Activated CD4-positive, alpha-beta T cell treated with anti-CD3 and anti-CD28 coated beads, Interleukin-10, Interleukin-2, amounts not matched to agents 100 ng/mL and 50 ng/mL, durations not matched to agents 16 hours and 8 hours (primary cell): ENCODE data around the gene LDAF1.
"Not testable (repeated sequence)": the region's sequence is repeated elsewhere in the genome, so short reads cannot be mapped to it uniquely, and the experiment has no call there.

Source experiments
- DNase-seq: peaks from one replicate; pipeline ENCODE4 v3.0.0-alpha.2; 2020

LDAF1 gene

DNA sequence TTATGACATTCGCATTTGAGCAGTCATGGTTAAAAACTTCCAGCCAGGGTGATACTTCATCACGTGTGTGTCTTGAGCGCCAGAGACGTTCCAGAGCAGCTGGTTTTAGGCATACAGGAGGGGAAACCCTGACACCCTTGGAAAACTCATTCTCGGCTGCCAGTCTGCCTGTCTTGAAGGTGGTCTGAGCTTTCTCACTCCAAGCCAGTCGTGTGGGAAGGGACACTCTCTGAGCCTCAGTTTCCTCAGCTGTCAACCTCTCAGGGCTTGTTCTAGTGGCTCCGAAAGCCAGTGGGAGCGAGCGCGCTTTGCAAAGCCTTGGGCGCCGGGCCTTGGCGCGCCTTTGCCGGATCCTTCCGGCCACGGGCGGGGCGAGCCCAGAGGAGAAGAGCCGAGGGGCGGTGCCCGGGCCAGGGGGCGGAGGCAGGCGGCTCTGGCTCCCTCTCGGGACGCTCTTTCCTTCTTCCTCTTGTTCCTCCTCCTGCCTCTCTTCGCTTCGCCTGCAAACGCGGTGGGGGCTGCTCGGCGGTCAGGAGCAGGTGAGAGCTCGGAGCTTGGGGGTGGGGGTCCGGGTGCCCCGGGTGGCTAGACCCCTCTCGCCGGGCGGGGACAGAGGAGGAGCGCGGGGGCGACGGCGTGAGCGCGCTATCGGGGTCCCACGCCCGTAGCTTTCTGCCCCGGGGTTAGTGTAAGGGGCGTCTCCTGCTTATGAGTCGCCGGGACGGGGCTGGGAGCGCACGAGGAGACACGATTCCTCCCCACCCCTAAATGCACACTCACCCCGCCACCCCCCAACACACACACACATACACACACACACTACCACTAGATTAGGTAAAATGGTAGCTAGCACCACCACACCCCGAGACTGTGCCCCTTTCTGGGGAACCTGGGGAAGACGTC, at the start of gene LDAF1:
TSS of gene LDAF1 (plus strand) at position 467 of the 903 bp plus-strand sequence. CDS start 2,509 bp downstream, outside the sequence.
- DNase-seq: peak; percentile 85

DNA sequence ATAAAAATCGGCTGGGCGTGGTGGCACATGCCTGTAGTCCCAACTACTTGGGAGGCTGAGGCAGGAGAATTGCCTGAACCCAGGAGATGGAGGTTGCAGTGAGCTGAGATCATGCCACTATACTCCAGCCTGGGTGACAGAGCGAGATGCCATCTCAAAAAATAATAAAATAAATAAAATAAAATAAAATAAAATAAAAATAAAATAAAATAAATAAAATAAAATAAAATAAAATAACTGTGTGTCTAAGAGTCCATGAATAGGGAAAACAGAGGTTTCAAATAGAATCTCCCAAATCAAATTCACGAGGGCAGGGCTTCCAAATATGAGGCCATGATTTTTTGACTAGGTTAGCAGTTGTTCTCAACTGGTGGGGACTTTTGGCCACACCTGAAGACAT, 42.9 kb upstream of the LDAF1 start:
- DNase-seq: not testable (repeated sequence)

DNA sequence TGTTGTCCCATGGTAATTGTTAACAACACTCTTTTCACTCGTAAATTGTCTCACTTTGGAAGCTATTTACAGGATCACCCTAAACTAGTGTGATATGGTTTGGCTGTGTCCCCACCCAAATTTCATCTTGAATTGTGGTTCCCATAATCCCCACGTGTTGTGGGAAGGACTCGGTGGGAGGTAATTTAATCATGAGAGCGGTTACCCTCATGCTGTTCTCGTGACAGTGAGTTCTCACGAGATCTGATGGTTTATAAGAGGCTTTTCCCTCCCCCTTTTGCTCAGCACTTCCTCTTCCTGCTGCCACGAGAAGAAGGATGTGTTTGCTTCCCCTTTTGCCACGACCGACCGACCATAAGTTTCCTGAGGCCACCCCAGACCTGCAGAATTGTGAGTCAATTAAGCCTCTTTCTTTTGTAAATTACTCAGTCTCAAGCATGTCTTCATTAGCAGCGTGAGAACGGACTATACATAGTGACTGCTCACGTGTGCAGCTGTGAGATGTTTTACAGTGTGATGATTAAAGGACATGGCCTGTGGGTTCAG, 42.3 kb upstream of the LDAF1 start:
- DNase-seq: no peak

DNA sequence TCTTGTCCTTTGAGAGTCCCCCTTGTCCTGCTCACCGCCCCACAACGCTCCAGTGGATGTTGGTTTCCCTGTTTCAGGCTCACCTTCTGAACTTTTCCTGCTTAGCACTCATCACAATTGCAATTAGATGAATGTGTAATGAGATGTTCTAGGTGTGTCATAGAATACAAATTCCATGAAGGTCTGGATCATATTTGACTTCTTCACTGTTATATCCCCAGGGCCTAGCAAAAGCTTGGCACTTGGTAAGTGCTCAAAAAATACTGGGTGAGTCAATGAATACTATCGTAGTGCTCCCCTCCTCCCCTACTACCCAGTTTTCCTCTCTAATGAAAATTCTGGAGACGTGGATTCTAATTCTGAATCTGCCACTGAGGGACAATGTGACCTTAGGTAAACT, 40.9 kb upstream of the LDAF1 start:
- DNase-seq: no peak

DNA sequence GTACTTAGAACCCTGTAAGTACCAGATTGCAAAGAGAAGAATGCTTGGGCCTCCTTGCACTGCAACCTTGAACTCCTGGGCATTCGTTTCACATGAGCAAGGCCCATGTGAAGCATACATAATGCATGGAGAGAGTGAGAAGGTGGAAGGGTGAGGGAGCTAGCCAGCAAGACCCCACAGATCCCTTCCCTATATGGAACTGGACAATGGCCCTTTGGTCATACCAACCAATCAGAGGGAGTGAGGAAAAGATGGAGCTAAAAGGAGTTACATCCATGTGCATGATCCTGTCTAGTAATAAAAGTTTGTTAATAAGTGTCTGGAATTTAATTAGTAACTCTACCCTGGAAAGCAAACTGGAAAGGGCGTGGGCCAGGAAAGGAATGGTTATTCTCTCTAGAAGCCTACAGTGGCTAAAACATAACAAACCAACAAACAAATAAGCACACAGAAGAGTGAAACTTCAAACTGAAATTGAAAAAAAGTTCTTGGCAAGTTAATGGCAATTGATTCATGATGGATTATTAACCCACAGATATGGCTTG, 37.4 kb upstream of the LDAF1 start:
- DNase-seq: no peak

DNA sequence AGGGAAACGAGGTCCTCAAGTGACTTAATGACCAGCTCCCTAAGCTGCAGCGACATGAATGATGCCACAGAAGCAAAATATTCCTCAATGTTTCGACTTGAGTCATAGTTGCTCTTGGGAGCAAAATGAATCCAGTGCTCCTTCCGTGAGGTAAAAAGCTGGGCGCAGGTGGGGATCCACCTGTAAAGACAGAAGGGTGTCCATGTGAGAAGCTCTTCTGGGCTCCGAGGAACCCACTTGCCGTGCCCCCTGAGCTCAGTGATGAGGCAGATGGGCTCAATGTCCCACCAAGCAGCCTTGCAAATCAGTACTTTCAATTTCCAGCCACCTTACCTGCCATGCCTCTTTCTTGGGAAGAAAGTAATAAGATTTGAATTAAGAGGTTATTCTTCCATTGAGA, 33.3 kb upstream of the LDAF1 start:
- DNase-seq: no peak

DNA sequence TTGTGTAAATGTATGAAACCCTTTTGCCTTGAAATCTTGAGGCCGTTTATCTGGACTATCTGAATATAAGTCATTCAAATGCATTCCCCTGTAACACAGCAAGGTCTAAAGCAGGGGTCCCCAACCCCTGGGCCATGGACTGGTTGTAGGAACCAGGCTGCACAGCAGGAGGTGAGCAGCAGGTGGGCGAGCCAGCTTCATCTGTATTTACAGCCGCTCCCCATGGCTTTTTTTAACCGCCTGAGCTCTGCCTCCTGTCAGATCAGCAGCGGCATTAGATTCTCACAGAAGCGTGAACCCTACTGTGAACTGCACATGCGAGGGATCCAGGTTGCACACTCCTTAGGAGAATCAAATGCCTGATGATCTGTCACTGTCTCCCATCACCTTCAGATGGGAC, 32.0 kb upstream of the LDAF1 start:
- no peak for DNase-seq

DNA sequence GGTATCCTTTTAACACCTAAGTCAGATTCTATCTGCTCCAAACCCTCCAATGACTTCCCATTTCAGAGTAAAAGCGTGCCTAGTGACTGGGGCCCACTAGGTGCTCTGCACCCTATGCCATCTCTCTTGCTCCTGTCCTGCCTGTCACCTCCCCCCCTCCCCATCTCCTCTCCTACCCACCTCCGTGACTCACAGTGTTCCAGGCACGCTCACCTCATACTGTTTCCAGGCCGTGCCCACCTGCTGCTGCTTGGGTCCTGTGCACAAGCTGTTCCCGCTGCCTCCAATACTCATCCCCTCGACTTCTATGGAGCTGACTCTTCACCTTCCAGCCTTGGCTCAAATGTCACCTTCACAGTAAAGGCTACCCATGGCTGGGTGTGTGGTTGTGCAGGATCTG, 29.5 kb upstream of the LDAF1 start:
- no peak for DNase-seq

DNA sequence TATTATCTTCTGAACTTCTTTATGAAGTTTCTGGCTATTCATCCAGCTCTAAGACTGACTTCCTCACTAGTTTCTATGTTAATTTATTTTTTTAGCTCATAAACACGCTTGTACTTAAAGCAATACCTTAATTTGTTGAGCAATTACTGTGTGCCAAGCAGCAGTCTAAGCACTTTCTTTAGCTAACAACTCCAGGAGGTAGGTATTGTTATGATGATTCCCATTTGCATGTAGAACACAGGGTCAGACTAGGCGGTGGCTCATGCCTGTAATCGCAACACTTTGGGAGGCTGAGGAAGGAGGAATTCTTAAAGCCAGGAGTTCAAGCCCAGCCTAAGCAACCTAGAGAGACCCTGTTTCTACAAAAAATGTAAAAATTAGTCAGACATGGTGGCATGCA, 27.7 kb upstream of the LDAF1 start:
- DNase-seq: no peak

DNA sequence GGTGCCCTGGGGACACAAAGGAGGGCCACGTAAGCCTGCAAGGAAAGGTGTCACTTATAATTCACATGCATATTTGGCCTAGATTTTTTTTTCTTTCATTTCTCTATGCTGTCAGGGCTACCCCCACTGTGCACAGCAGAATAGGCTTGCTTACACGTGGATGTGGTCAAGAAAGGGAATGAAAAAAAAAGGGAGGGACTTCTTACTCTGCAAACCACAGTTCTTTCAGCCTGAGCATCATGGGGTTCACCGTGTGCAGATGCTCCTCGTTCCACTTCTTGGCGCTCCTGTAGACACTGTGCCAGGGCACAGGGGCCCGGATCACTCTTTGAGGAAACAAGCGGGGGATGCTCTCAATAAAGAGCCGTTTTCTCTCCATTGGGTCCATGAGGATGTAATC, 24.4 kb upstream of the LDAF1 start:
- DNase-seq: no peak

DNA sequence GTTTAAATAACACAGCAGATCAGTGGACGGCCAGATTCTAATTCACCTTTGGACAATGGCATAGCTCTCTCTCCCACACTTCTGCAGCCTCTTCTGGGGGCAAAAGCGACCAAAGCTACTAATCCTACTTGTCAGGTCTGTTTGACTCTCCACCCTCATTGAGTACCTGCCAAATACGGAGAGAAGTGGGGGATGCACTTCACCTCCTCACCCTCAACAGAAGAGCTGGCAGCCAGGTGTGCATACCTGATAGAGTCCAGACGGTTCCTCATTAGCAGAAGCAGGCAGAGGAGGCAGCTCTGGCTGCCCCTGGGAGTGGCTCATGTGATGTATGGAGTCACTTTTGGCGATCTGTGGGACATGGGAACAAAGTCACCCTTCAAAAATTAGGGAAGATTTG, 12.7 kb upstream of the LDAF1 start:
- no peak for DNase-seq

DNA sequence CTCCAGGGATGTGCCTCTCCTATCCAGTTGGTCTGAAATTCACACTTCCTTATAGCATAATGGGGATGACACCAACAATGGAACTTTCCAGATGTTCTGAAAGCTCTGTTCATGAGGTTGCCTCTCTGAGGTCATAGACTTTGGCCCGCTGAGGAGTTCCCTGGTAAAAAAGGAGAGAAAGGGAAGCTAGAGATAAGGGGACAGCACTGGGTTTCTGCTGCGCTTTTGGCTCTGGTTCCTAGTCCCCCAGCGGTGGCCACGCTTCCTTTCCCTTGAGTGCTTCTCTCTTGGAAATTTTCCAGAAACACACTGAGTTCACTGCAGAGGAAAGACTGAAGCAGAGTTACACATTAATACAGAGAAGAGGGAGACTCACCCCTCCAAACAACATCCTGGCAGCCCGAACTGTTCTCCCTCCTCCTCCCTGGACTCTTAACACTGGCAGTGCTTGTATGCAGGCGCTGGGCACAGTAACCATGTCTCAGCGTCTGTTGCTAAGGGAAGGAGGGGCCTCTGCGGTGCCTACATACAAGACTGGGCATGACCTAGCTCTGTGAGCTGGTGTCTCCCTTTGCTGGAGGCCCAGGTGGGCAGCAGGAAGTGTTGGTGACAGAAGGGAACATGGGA, 8.0 kb upstream of the LDAF1 start, which contains the start of gene DNAH3:
TSS of gene DNAH3 (minus strand) at position 472 of the 627 bp plus-strand sequence. CDS start 527 bp downstream, outside the sequence.
- no peak for DNase-seq

DNA sequence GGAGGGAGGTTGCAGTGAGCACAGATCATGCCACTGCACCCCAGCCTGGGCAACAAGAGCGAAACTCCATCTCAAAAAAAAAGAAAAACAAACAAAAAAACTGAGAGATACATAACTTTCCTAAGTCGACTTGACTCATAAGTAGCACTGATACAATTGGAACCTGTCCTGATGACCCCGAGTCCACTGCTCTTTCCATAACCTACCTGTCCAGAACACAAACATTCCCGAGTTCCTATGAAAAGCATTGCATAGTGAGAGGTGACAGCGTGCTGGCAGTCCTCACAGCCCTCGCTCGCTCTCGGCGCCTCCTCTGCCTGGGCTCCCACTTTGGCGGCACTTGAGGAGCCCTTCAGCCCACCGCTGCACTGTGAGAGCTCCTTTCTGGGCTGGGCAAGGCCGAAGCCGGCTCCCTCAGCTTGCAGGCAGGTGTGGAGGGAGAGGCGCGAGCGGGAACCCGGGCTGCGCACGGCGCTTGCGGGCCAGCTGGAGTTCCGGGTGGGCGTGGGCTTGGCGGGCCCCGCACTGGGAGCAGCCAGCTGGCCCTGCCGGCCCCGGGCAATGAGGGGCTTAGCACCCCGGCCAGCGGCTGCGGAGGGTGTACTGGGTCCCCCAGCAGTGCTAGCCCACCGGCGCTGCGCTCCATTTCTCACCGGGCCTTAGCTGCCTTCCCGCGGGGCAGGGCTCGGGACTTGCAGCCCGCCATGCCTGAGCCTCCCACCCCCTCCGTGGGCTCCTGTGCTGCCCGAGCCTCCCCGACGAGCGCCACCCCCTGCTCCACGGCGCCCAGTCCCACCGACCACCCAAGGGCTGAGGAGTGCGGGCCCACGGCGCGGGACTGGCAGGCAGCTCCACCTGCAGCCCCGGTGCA, 6.1 kb upstream of the LDAF1 start:
- not testable (repeated sequence) for DNase-seq

DNA sequence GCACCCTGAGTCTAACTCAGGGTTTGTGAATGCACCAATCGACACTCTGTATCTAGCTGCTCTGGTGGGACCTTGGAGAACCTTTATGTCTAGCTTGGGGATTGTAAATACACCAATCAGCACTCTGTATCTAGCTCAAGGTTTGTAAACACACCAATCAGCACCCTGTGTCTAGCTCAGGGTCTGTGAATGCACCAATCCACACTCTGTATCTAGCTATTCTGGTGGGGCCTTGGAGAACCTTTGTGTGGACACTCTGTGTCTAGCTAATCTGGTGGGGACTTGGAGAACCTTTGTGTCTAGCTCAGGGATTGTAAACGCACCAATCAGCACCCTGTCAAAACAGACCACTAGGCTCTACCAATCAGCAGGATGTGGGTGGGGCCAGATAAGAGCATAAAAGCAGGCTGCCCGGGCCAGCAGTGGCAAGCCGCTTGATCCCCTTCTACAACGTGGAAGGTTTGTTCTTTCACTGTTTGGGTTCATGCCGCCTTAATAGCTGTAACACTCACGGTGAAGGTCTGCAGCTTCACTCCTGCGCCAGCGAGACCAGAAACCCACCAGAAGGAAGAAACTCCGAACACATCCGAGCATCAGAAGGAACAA, 5.2 kb upstream of the LDAF1 start:
- DNase-seq: not testable (repeated sequence)

DNA sequence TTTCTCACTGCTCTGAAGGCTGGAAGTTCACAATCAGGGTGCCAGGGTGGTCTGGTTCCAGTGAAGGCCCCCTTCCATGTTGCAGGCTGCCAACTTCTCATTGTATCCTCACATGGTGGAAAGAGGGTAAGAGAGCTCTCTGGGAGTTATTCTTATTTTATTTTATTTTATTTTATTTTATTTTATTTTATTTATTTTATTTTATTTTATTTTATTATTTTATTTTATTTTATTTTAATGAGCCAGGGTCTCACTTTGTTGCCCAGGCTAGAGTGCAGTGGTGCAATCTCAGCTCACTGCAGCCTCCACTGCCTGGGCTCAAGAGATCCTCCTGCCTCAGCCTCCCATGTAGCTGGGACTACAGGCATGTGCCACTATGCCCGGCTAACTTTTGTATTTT, 2.5 kb upstream of the LDAF1 start:
- DNase-seq: not testable (repeated sequence)

DNA sequence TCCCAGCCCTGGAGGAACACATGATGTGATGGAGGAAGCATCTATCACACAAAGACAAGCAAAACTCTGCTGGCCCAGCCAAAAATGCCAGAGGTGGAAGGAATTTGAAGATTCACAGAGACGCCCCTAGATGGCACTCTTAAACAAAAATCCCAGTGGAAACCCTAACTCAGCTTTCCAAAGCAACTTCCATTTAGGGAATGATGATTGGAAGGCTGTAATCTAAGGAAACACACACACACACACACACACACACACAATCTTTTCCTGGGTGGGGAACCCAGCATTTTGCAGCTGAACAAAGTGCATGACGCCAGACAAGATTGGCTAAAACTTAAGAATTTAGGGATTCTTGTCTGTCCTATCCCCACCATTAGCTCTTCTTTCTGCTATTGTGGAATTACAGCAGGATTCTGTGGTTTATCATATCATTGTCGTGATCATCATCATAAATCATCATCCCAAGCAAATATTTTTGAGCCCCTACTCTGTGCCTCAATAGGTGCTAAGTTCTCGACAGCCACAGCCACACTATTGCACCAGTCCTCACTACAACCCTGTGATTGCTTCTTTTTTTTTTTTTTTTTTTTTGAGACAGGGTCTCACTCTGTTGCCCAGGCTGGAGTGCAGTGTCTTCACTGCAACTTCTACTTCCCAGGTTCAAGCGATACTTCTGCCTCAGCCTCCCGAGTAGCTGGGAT, 1.6 kb upstream of the LDAF1 start:
- DNase-seq: peak; percentile 27

DNA sequence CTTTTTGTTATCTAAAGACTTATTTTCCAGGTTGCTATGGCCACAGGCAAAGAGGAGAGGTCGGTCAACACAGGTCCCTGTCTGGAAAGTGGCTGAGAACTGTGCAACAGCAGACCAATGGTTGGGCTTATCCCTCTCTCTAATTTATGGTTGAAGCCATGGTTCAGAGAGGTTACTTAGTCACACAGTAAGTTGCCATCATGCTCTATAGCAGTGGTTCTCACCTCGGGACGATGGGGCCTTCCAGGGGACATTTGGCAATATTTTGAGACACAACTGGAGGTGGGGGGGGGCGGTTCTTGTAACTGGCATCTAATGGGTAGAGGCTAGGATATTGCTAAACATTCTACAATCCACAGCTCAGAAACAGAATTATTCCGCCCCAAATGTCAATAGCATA, 842 bp upstream of the LDAF1 start:
- DNase-seq: no peak

DNA sequence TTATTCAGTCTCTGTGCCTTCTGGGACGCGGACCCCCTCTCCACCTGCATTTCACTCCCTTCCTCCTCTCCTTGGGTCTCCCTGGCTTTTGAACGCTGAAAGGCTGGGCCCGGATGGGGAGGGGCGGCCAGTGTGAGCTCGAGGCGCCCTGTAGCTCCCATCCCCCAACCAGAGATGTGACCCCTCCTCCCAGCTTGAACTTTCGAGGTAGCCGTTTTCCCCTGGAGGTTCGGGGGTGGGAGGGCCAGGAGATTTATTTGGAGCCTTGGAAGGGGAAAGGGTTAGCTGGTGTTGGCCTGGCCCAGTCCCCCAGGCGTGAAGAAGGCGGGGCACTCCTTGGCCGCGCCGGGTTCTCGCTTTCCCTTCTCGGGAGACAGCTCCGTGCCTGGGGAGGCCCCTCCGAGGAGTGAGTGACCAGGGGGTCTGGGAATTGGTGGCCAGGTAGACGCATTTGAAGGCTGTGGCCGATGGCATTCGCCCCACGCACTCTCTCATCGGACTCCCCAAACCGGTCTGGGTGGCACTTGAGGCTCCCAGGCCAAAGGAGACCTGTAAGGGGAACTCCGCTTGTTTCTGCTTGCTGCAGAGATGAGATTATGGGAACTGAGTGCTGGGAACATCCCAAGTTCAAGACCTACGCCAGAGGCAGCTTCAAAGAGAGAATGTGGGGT, 942 bp downstream of the LDAF1 start:
- DNase-seq: peak; percentile 6

DNA sequence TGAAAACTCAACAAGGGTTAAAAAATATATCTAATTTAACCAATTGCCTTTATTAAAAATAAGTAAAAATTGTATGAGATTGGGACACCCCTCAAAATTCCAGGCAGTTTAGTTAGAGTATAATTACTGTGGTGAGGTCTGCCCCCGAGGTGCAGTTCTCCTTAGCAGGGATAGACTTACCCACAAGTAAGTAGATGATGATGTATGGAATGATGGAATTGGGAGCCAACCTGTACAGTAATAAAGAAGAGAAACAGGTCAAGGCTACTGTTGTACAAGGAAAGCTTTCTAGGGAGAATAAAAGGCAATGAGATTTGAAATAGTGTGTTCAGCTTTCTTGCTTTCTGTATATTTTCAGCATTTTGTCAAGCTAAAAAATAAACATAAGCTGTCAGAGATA, 1.8 kb downstream of the LDAF1 start:
- DNase-seq: no peak

DNA sequence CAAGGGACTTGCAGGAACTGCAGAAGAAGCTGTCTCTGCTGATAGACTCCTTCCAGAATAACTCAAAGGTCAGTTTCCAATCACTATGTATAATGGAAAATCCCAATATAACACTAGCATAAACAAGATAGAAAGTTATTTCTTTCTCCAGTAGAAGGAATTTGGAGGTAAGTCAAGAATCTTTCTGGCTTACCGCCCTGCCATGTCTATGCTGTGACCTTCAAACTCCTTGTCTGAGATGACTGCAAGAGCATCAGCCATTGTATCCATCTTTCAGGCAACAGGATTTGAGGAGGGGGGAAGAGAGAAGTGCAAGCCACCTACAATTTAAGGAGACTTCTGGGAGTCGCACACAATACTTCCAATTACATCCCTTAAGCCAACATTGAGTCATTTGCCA, 2.7 kb downstream of the LDAF1 start:
- DNase-seq: no peak

DNA sequence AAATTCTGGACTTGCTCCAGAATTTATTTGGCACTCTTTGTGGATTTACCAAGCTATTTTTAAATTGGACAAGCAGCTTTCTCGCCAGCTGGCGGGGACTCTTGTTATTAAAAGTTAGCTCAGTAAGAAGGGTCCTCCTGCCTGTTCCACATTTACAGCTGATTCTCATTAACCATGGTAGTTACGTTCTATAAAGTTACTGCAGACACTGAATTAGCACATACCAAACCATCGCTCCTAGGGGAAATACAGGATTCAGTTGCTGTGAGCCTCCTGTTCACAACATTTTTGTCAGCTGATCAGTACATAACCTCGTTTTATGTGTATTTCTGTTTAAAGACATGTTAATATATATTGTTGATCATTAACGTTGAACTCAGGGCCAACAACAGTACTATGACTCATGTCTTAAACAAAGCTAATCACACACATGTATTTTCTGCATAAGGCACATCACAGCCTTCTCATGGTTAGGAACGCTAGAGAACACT, 4.2 kb downstream of the LDAF1 start:
- no peak for DNase-seq
